GM21786 (cell line): ENCODE results near the gene RPS16.
A peak's percentile ranks its signal among the peaks of the same experiment; 100 is the strongest.

Experiments
- ATAC-seq: cut with Tn5 transposase; IDR thresholded peaks from one replicate; pipeline ENCODE4 v1.9.1; 2021; ENCODE audit not compliant: unreplicated experiment

RPS16 gene

DNA sequence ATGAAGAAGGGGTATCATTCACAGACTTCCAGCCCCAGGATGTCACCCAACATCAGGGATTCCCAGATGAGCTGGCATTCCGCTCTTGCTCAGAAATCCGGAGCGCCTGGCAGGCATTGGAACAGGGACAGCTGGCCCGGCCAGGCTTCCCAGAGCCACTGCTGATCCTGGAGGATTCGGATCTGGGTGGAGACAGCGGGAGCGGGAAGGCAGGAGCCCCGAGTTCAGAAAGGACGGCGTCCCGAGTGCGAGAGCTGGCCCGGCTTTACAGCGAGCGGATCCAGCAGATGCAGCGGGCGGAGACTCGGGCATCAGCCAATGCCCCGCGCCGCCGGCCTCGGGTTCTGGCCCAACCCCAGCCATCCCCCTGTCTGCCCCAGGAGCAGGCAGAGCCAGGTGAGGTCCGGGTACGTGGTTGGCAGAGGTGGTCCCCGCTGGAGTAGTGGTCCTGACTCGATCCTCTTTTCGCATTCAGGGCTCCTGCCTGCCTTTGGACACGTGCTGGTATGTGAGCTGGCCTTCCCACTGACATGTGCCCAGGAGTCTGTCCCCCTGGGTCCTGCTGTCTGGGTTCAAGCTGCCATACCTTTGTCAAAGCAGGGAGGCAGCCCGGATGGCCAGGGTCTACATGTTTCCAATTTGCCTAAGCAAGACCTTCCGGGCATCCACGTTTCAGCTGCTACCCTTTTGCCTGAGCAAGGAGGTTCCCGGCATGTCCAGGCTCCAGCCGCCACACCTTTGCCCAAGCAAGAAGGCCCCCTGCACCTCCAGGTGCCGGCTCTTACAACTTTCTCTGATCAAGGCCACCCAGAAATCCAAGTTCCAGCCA lies 12.3 kb downstream of the RPS16 start:
- ATAC-seq = no peak

GRCh38 chr19:39422020-39422419 lies 13.7 kb downstream of the RPS16 start:
- ATAC-seq = no peak

GRCh38 chr19:39420769-39421168 lies 15.0 kb downstream of the RPS16 start:
- no peak for ATAC-seq

- ATAC-seq = no peak
Measured at GRCh38 chr19:39419003-39419402, 16.7 kb downstream of the RPS16 start.

DNA sequence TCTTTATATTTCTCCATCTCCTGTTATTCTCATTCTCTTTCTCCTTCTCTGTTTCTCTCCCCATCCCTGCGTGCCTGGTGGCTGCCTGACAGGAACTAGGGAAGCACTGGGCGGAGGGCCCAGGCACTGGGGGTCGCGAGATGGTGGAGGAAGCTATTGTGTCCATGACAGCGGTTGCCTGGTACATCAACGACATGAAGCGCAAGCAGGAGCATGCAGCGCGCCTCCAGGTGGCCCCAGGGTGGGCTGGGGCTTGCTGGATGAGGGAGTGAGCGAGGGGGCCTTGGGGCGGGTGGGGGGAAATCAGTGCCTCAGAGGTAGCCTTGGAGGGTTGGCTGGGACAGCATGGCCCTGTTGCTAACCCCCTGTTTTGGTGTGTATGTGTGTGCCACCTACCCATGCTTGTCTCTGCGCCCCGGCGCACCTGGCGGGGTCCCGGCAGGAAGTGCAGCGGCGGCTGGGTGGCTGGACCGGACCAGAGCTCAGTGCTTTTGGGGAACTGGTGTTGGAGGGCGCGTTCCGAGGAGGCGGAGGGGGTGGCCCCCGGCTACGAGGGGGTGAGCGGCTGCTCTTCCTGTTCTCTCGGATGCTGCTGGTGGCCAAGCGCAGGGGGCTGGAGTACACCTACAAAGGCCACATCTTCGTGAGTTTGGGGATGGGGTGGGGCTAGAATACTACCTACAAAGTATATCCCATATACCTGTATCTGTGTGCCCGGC lies 18.1 kb downstream of the RPS16 start:
- no peak for ATAC-seq

- ATAC-seq = no peak
Measured at GRCh38 chr19:39416152-39417120, 19.3 kb downstream of the RPS16 start.

DNA sequence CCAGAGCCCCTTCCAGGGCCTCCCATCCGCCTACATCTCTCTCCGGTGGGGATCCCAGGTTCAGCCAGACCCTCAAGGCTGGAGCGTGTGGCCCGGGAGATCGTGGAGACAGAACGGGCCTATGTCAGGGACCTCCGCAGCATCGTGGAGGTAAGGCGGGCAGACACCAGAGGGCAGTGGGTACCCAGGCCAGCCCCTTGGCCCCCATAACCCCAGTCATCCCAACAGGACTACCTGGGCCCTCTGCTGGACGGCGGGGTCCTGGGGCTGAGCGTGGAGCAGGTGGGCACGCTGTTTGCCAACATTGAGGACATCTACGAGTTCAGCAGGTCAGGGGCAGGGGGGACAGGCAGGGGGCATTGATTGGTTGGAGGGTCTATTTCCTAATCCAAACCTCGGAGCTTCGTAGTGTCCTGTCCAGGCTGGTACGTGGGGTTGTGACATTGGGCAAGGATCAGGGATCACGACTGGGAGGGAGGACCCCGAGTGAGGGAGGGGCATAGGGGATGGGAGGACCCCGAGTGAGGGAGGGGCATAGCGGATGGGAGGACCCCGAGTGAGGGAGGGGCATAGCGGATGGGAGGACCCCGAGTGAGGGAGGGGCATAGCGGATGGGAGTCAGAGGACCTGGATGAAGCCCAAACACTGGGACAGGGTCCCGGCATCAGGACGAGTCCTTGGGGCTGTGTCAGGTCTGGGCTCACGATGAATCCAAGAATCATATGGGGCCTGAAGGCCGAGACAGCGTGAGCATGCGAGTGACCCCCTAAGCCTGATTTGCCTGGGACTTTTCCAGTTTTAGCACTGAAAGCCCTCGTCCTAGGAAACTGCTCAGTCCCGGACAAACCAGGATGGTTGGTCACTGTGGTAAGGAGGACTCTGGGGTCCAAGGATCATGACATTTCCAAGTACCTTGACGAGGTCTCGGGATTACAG lies 20.4 kb downstream of the RPS16 start:
- no peak for ATAC-seq

- no peak for ATAC-seq
Measured at GRCh38 chr19:39413911-39414608, 21.7 kb downstream of the RPS16 start.

DNA sequence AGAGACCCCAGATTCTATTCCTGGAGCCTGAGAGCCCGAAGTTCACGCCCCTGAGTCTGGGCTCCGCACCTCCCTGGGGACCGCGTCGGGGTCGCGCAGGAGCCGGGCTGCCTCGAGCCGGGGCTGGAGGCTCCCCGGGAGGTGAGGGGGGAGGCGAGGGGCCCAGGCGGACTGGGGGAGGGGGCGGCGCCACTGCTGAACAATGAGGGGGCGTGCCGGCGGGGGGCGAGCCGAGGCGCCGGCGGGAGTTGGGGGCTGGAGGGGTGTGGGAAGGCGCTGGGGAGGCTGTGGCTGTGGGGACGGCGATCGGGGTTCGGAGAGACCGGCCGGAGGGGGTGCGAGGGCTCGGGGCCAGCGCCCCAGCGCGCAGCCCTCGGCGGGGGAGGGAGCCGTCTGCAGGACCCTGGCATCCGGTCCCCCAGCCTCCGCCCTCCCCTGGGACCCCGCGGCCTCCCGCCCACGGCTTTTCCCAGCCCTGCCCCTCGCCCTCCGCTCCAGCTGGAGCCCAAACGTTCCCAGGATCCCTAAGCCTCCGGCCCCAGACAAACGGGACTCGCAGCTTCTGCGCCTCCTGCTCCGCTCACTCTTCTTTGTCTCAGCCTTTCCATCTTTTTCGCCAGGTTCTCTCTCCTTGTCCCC lies 22.4 kb downstream of the RPS16 start:
- no peak for ATAC-seq

- no peak for ATAC-seq
Measured at GRCh38 chr19:39412867-39413271, 22.9 kb downstream of the RPS16 start.

DNA sequence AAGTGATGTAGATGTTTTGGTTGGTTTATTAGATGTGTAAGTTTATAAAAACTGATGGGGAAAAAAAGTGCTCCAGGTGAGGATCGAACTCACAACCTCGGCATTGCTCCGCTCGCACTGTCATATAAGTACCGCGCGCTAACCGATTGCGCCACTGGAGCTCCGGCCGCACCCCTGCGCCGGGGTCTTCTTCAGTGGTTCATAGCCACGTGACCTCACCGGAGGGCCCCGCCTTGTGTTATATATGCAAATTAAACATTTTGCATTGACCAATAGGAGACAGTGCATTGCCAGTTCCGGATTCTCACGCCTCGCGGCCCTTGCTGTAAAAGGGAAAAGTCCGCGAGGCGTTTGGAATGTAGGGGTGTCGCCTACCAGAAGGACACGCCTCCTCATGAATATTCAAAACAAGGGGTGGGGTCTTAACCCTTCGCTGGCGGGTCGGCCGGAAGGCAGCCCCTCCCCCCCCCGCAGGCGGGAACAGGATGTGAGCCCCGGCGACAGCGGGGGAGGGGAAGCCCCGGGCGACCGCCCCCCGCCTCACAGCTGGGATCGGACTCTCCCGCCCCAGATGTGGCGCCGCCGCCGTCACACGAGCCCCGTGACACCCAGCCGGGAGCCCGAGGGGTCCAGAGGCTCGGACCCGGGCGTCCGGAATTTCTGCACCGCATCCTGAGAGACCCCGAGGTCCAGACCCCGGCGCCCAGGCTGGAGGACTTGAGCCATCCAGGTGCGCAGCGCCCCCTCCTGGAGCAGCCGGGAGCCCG lies 23.5 kb downstream of the RPS16 start, which contains the start of gene PLEKHG2:
Gene PLEKHG2 (plus strand): TSS at position 570 of the 767 bp plus-strand sequence. CDS start 1,418 bp downstream, outside the sequence.
- peak; percentile 53 for ATAC-seq

DNA sequence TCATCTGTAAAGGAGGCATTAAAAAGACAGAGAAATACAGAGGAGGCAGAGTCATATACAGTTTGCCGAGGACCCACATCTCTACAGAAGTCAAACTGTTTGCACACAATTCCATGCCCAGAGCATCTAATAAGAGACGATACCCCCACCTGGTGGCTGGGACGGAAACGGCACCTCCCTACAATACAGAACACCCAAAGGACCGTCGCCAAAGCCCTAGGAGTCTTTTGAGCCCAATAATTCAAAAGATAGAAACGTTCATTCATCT lies 24.0 kb downstream of the RPS16 start:
- peak; percentile 25 for ATAC-seq

- no peak for ATAC-seq
Measured at GRCh38 chr19:39411081-39411831, 24.5 kb downstream of the RPS16 start.

DNA sequence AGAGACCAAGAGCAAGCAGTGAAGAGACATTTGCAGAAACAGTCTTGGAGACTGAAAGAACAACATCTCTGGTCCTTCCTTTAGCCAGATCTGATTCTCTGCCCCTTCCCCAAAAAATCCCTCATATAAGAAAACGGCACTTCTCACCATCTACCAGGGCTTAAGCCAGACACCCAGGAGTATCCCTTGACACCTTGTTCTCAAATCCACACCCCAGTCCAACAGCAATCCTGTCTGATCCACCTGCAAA lies 25.0 kb downstream of the RPS16 start:
- ATAC-seq = no peak

GRCh38 chr19:39410017-39410830 lies 25.5 kb downstream of the RPS16 start:
- no peak for ATAC-seq

- no peak for ATAC-seq
Measured at GRCh38 chr19:39409208-39410016, 26.3 kb downstream of the RPS16 start.
